Astrocyte (in vitro differentiated cells and primary cell): Measurements from ENCODE around the gene NMRK1.

Source experiments
- EZH2 ChIP-seq: IDR thresholded peaks from 2 replicates; pipeline ENCODE4 v1.6.1; 2012; ENCODE audit warnings: mild to moderate bottlenecking, low read length, inconsistent platforms; ENCODE audit not compliant: insufficient read depth
- TF ChIP-seq, protein P1 (sequence below): IDR thresholded peaks from 2 replicates; pipeline ENCODE4 v1.5.1; 2011; ENCODE audit warnings: low read depth, mild to moderate bottlenecking, inconsistent platforms, low read length, moderate library complexity; ENCODE audit not compliant: insufficient read depth

DNA sequence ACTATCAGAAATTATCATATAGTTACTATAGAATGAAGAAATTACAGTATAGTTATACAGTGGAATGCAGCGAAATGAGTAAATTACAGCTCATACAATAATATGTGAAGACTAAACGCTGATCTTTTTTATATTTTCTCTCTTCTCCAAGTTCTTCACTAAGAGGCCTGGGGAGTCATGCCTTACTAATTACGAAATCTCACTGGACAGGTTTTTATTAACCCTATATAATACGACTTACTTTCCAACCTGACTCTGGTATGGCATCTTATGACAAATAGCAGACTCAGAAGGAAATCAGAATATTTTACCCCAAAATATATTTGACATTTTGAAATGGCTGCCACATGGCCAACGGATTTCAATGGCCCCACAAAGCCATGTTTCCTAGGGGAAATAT, 68.9 kb downstream of the NMRK1 start:
- TF ChIP-seq, protein P1, sequence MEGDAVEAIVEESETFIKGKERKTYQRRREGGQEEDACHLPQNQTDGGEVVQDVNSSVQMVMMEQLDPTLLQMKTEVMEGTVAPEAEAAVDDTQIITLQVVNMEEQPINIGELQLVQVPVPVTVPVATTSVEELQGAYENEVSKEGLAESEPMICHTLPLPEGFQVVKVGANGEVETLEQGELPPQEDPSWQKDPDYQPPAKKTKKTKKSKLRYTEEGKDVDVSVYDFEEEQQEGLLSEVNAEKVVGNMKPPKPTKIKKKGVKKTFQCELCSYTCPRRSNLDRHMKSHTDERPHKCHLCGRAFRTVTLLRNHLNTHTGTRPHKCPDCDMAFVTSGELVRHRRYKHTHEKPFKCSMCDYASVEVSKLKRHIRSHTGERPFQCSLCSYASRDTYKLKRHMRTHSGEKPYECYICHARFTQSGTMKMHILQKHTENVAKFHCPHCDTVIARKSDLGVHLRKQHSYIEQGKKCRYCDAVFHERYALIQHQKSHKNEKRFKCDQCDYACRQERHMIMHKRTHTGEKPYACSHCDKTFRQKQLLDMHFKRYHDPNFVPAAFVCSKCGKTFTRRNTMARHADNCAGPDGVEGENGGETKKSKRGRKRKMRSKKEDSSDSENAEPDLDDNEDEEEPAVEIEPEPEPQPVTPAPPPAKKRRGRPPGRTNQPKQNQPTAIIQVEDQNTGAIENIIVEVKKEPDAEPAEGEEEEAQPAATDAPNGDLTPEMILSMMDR, result no peak
- no peak for TF ChIP-seq EZH2
